ENCODE data around the gene LBHD2. TPM values are rescaled to one million over a fixed set of nuclear protein-coding genes. Genes with fewer than 3 reads are reported as not detected.

The LBHD2 gene
- total and polyA plus RNA-seq, 10 of the 15 experiments (the other 5 are each of a cell fraction or from before 2014, with no cell fraction given): not detected

GRCh38 chr14:103050935-103051334 lies 33.1 kb upstream of the LBHD2 start (continued):
- no peak for TF ChIP-seq PRDM15 (CRISPR knock-in tag; IDR thresholded peaks at IDR 0.05)

GRCh38 chr14:103052407-103052806 lies 31.6 kb upstream of the LBHD2 start:
- TSS peak; percentile 20 for BruUV-seq (replicated peaks)
- peaks cover 7% of the 10 kb centered on the region for H3K4me1 ChIP-seq (ENCODE audit: control insufficient read depth, insufficient read depth, low read length)

More at GRCh38 chr14:103052407-103052806, 31.6 kb upstream of the LBHD2 start:
- intact Hi-C loops (cut with micrococcal nuclease; ENCODE audit: unreplicated experiment): loop anchor here (5.0 to 10.0 kb wide), 2 partner anchors 65 to 358 kb away; no protein-coding TSS in a partner anchor
- ChIA-PET SMC1A (ENCODE audit: uncharacterized antibody, unreplicated experiment) (interaction anchor here (0.6 to 1.5 kb wide), 2 partner anchors 9 to 23 kb away, joined by 4 read pairs; no protein-coding TSS in a partner anchor), POLR2A (interaction anchor here (1.3 kb wide), 1 partner anchor 9 kb away, joined by 4 read pairs; no protein-coding TSS in a partner anchor), CTCF (interaction anchor here (1.0 to 1.7 kb wide), 2 partner anchors 8 to 357 kb away, joined by 4 to 8 read pairs; no protein-coding TSS in a partner anchor), RAD21 (ENCODE audit: unreplicated experiment) (interaction anchor here (1.1 kb wide), 1 partner anchor 21 kb away, joined by 3 read pairs; no protein-coding TSS in a partner anchor)
- Histone ChIP-seq H3K9me3 (replicated peaks; ENCODE audit: control insufficient read depth, insufficient read depth, low read length) (no peaks in the 10 kb centered on the region), H3K79me2 (ENCODE audit: control insufficient read depth, insufficient read depth, low read length) (peaks cover 59% of the 10 kb centered on the region), H3K4me3 (peak overlapping the region; percentile 28), H2AFZ (ENCODE audit: control insufficient read depth, low read depth, low read length) (no peak overlapping the region), H3K9ac (ENCODE audit: control insufficient read depth, insufficient read depth, low read length) (no peak overlapping the region; the same call in 1 of the 2 replicates), H3K4me2 (ENCODE audit: control insufficient read depth, insufficient read depth) (peak overlapping the region; percentile 57; the same call in 1 of the 2 replicates), H3K27ac (ENCODE audit: control insufficient read depth, insufficient read depth) (peak overlapping the region; percentile 55), H3K27me3 (replicated peaks in 1 of 2; ENCODE audit: control insufficient read depth in 2 of 2, insufficient read depth in 2 of 2, low read length in 1 of 2) (no peaks in the 10 kb centered on the region), H4K20me1 (ENCODE audit: control insufficient read depth, insufficient read depth) (no peaks in the 10 kb centered on the region), H3K36me3 (ENCODE audit: control insufficient read depth in 2 of 2, insufficient read depth in 2 of 2, low read length in 1 of 2) (no peaks in the 10 kb centered on the region)
- TF ChIP-seq ZNF24 (IDR thresholded peaks at IDR 0.05) (no peak), RUNX3 (IDR thresholded peaks at IDR 0.05; ENCODE audit: low read length) (peak; percentile 18; the same call in 1 of the 2 replicates), IKZF1 (conservative IDR thresholded peaks at IDR 0.05) (peak; percentile 83), MTA2 (IDR thresholded peaks at IDR 0.05; ENCODE audit: low read depth) (peak; percentile 45; the same call in 1 of the 2 replicates), NR2F1 (conservative IDR thresholded peaks at IDR 0.05) (peak; percentile 20; the same call in 1 of the 2 replicates), DPF2 (IDR thresholded peaks at IDR 0.05) (0 out of 2 replicates have a peak, but pooled peaks have one; percentile 24), POLR2AphosphoS5 (IDR thresholded peaks at IDR 0.05; ENCODE audit: low read length) (peak; percentile 25; the same call in 1 of the 2 replicates), CUX1 (IDR thresholded peaks at IDR 0.05; ENCODE audit: insufficient replicate concordance, low read depth, low read length) (peak; percentile 64), SPI1 (IDR thresholded peaks at IDR 0.05; ENCODE audit: borderline replicate concordance, insufficient read depth, low read depth, low read length) (peak; percentile 68; the same call in 1 of the 2 replicates), IKZF2 (IDR thresholded peaks at IDR 0.05) (peak; percentile 41 to 65; a peak in 2 of 4 replicates), POU2F2 (IDR thresholded peaks at IDR 0.05; ENCODE audit: borderline replicate concordance, low read depth, low read length) (no peak; the same call in 2 of the 3 replicates), CHD1 (IDR thresholded peaks at IDR 0.05; ENCODE audit: low read depth, low read length) (no peak)
- FAIRE-seq (peak; percentile 81), DNase-seq (ENCODE audit: low read depth, low spot score) (peak; percentile 53), ATAC-seq (peak; percentile 36)
- in situ Hi-C loops (cut with MboI): no loop called here
- 45% methylated on average over 9 of the region's 10 CpGs for WGBS (ENCODE audit: insufficient coverage, insufficient replicate concordance, low lambda C conversion rate, missing lambda C conversion rate)
